ENCODE results near the gene TMEM127. TPM values are rescaled to one million over a fixed set of nuclear protein-coding genes. Genes with fewer than 3 reads are reported as not detected.

Gene TMEM127
- total RNA-seq, 1 donor from 2014 or later: 36.2 TPM

- H3K27ac Mint-ChIP-seq: no peak overlapping the region
- no peaks in the 10 kb centered on the region for H3K9me3 Mint-ChIP-seq
- DNase-seq (ENCODE audit: low spot score in 2 of 2, unreplicated experiment in 2 of 2): no peak
- H3K27me3 Mint-ChIP-seq (ENCODE audit: low read depth): no peaks in the 10 kb centered on the region
- peaks cover 34% of the 10 kb centered on the region for H3K4me1 Mint-ChIP-seq
- H3K36me3 Mint-ChIP-seq: peaks cover 6% of the 10 kb centered on the region
- no peak for TF ChIP-seq CTCF (IDR thresholded peaks at IDR 0.05; ENCODE audit: unreplicated experiment)
- no peak overlapping the region for H3K4me3 Mint-ChIP-seq
Measured at GRCh38 chr2:96201338-96201737, 64.5 kb downstream of the TMEM127 start.

- Mint-ChIP-seq H3K27ac (no peak overlapping the region), H3K27me3 (ENCODE audit: low read depth) (no peaks in the 10 kb centered on the region), H3K9me3 (no peaks in the 10 kb centered on the region), H3K36me3 (peaks cover 14% of the 10 kb centered on the region), H3K4me1 (peaks cover 15% of the 10 kb centered on the region), H3K4me3 (no peak overlapping the region)
- TF ChIP-seq CTCF (IDR thresholded peaks at IDR 0.05; ENCODE audit: unreplicated experiment): no peak
- DNase-seq (ENCODE audit: low spot score in 2 of 2, unreplicated experiment in 2 of 2): no peak
Measured at GRCh38 chr2:96198921-96199320, 66.9 kb downstream of the TMEM127 start.

Other genes starting within 250 kb of the TMEM127 start
- not detected in 3 replicates for gene GPAT2, start 231.1 kb downstream of the TMEM127 start, total RNA-seq
- 0.51 to 0.63 TPM (median 0.56 TPM) in 3 replicates for gene ADRA2B, start 149.4 kb downstream of the TMEM127 start, total RNA-seq
- gene ASTL, start 127.5 kb downstream of the TMEM127 start, total RNA-seq: 0.60 to 1.2 TPM (median 1.1 TPM) in 3 replicates
- gene DUSP2, start 120.6 kb downstream of the TMEM127 start, total RNA-seq: 38.3 to 42.7 TPM (median 40.6 TPM) in 3 replicates
- gene STARD7, start 57.2 kb downstream of the TMEM127 start, total RNA-seq: 107 to 109 TPM (median 108 TPM) in 3 replicates
- gene CIAO1, start 228 bp upstream of the TMEM127 start, total RNA-seq: 73.8 to 74.6 TPM (median 74.2 TPM) in 3 replicates
- gene SNRNP200, start 39.5 kb upstream of the TMEM127 start, total RNA-seq: 195 to 200 TPM (median 199 TPM) in 3 replicates
- 8.9 to 12.0 TPM (median 10.9 TPM) in 3 replicates for gene ITPRIPL1, start 59.3 kb upstream of the TMEM127 start, total RNA-seq
- 13.1 to 13.9 TPM (median 13.6 TPM) in 3 replicates for gene NCAPH, start 69.8 kb upstream of the TMEM127 start, total RNA-seq
- gene NEURL3, start 239.4 kb upstream of the TMEM127 start, total RNA-seq: 0.13 TPM in 1 of 3 replicates, not detected in the others

All from mesothelial cell of epicardium (in vitro differentiated cells).